G401.6 (cell line): ENCODE measurements around the gene PHRF1.

Source experiments
- FAIRE-seq: peaks from 2 replicates; lab custom pipeline; 2012; peaks lifted over from hg19 to GRCh38; lab: Jason Lieb, UNC

PHRF1 gene

GRCh38 chr11:557328-558132 lies 18.7 kb upstream of the PHRF1 start:
- no peak for FAIRE-seq

DNA sequence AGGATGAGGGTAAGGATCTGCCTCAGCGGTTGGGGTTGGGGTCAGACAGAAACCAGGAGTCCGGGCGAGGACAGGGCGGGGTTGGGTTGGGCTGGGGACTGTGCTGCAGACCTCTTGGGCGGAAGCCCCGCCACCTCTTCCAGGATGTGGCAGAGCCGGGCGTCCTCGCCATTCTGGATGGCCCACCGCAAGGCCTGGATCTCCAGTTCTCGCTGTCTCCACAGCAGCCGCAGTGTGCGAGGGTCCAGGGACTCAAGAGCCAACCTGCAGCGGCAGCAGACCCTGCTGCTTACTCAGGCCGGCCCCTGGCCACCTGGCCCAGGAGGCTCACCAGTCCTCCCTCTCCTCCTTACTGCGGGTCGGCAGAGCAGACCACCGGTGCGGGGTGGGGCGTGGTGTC lies 17.8 kb upstream of the PHRF1 start:
- no peak for FAIRE-seq

DNA sequence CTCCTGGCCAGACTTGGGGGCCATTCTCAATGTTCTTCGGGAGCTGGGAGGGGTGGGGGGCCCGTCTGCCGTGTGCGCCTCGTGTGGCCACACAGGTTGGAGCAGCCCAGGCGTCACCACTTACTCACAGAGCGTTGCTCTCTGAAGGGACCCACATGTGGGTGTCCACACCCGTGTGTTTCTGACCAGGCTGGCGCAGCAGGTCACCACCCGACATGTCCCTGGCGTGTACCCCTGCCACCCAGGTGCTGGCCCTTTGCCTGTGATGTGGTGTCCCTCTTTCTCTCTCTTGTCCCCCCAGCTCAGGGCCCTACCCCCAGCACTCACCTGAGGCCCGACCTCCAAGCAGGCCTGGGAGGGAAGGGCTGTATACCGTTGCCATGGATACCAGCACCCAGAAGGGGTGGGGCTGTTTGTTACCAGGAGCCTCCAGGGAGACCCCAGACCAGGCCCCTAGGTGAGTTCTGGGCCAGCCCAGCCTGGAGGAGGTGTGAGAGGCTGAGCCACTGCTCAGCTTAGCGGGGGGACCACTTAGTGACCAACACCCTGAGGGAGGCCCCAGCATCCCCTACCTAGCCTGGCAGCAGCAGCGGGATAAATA lies 17.1 kb upstream of the PHRF1 start:
- FAIRE-seq, result no peak

GRCh38 chr11:559712-560304 lies 16.5 kb upstream of the PHRF1 start:
- no peak for FAIRE-seq

- FAIRE-seq, result no peak
These were observed 15.7 kb upstream of the PHRF1 start, which contains the start of the genes LMNTD2 and RASSF7 for GRCh38 chr11:560305-561147. LMNTD2 (minus strand) TSS chr11:560738; CDS start chr11:560716, 22 bp downstream. RASSF7 (plus strand) TSS chr11:560970; CDS start chr11:561769, 799 bp downstream.

DNA sequence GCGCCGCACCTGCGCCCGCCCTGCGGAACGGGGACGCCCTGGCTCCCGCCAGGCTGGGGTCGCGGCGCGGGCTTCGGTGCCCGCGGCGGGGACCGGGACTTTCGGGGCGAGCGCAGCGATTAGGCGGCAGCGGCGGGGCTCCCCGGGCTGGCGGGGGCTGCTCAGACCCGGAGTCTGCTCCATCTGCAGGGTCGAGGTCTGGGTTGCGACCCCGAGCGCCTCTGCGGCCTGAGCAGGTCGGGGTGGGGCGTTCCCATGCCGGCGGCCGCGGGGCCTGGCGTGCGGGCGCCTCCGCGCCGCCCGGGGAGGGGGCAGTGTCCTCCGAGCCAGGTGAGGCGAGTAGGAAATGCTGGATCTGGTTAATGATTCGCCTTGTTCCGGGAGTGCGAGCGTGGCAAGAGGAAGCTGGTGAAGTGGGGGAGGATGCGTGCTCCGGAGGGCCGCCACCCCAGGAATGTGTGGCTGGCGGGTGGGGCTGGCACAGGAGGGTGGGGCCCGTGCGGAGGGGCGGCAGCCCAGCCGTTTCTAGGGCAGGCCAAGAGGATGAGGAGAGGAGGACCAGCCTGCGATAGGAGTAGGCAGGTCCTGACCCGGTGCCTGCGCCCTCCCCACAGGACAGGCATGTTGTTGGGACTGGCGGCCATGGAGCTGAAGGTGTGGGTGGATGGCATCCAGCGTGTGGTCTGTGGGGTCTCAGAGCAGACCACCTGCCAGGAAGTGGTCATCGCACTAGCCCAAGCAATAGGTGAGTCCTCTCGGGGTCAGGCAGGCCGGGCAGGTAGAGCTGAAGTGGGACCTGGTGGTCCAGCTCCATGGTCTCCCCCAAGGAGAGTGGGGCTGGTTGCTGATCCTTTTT lies 14.9 kb upstream of the PHRF1 start:
- no peak for FAIRE-seq

GRCh38 chr11:562046-562645 lies 14.1 kb upstream of the PHRF1 start:
- no peak for FAIRE-seq

- FAIRE-seq, result no peak
These were observed 13.0 kb upstream of the PHRF1 start for GRCh38 chr11:563066-563811.

DNA sequence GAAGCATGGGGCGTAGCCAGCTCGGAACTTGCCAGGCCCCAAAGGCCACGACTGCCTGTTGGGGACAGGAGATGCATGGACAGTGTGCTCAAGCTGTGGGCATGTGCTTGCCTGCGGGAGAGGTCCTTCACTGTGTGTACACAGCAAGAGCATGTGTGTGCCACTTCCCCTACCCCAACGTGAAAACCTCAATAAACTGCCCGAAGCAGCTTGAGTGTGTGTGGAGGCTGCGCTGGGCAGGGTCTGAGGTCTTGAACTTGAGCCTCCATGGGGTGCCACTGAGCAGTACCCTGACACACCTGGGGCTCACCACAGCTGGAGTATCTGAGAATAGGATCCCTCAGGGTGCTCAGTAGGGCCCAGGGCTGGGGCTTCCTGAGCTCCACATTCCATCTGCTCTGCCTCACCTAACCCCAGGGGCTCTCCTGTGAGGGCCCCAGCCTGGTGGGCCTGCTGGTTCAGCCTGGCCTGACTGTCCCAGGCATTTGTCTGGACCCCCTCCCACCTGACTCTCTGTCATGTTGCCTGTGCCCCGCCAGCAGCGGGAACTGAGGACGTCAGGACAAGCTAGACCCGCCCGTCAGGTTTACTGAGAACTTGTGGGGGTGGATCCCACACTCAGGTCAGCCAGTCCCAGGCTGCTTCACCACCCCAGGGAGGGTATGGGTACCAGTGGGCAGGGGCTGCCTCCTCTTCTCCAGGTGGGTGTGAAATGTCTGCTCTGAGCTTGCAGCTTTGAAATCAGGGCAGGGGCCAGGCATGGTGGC lies 12.3 kb upstream of the PHRF1 start:
- FAIRE-seq, result no peak

DNA sequence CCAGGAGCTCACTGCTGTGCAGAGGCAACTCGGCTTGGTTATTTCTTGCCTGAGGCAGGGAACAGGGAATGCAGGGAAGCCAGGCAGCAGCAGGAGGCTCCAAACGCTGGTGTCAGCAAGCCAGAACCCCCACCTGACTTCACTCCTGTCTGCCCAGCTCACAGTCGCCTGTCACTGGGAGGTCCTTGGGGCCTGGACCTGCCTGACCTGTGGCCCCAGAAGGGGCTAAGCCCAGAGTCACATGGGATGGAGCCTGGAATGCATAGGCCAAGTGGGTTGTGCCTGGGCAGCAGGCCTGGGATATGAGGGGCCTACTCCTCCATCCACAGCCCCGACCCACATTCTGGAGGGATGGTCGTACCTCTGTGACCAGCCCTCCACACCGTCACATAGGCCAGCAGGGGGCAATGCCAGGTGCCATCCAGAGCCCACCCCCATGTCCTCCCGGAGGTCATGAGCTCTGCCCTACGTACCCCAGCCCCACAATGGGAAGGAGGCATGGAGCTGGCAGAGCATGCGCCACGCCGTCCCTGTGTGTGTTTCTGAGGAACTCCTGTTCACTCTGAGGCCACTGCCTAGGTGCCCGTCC lies 10.3 kb upstream of the PHRF1 start:
- no peak for FAIRE-seq

DNA sequence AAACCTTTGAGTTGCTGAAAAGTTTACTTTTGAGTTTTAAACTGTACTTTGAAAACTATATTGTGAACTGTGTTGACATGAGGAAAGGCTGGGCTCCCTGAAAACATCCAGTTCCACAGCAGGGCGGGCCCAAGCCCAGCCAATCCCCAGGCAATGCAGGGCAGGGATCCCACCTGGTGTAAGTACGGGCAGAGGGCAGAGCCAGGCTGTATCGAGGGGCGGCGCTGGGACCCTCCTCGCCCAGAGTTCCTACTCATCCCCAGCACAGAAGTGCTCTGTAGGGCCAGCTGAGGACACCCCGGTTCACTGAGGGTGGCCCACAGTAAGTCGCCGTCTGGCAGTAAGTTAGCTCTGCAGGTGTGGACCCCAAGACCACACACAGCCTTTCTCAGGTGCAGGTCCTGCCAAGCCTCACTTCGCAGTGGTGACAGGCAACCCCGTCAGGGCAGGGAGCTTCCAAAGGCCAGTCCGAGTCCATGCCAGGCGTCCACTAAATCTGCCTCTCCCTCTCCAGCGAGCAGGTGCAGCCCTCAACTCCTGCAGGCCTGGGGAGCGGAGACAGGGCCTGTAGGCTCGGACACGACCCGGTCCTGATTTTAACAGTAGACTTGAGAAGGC lies 9.2 kb upstream of the PHRF1 start:
- no peak for FAIRE-seq

GRCh38 chr11:567629-568292 lies 8.5 kb upstream of the PHRF1 start:
- no peak for FAIRE-seq

- FAIRE-seq, result no peak
These were observed 7.7 kb upstream of the PHRF1 start for GRCh38 chr11:568306-569157.

GRCh38 chr11:569158-569885 lies 6.9 kb upstream of the PHRF1 start:
- FAIRE-seq, result no peak

GRCh38 chr11:571802-572185 lies 4.5 kb upstream of the PHRF1 start:
- FAIRE-seq, result no peak

DNA sequence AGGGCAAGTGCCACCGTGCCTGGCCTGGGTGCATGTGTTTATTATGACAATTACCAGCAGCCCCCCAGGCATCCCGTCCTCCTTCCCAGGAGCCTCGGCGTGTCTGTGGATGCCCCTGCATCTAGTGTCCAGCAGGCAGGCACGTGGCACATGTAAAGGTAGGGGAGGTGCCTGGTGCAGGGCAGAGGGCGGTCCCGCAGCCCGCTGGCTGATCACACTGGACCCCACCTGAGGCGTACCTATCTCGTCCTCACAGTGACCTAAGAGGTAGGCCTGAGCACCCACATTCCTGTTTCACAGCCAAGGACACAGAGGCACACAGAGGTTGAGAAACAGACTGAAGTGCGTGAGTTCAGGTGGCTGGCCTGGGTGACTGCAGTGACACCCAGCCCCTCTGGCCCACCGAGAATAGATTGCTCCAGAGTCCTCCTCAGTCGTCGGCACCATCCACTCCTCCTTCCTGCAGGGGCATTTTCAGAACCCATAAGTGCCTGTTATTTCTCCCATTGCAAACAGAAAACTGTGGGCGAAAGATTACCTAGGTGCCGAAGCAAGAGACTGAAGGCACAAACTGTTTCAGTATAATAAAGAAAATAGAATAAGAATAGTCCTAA lies 3.0 kb upstream of the PHRF1 start:
- no peak for FAIRE-seq
